Hepatocyte (in vitro differentiated cells): ENCODE results near the gene SPAG16. TPM values are rescaled to one million over a fixed set of nuclear protein-coding genes. Genes with fewer than 3 reads are reported as not detected.

Experiments used
- DNase-seq: peaks from one replicate; pipeline ENCODE4 v3.0.0-alpha.2; 2016; ENCODE audit warnings: low spot score
- H2AFZ ChIP-seq: fragments of 200-600 bp; sonication (generic); 2 replicates; pipeline ENCODE4 v1.6.0; 2016; ENCODE audit warnings: antibody characterized with exemption, mild to moderate bottlenecking
- H3K27ac ChIP-seq: fragments of 200-600 bp; sonication (generic); 2 replicates; pipeline ENCODE4 v1.5.1; 2016; ENCODE audit warnings: mild to moderate bottlenecking
- H3K27me3 ChIP-seq: fragments of 200-600 bp; sonication (generic); 2 replicates; pipeline ENCODE4 v1.6.1; 2016
- H3K36me3 ChIP-seq: fragments of 200-600 bp; sonication (generic); replicated peaks from 2 replicates; pipeline ENCODE4 v1.5.1; 2016; ENCODE audit warnings: low read depth; ENCODE audit not compliant: insufficient read depth
- H3K4me1 ChIP-seq: fragments of 200-600 bp; sonication (generic); 2 replicates; pipeline ENCODE4 v1.5.1; 2016; ENCODE audit warnings: mild to moderate bottlenecking, moderate library complexity; ENCODE audit not compliant: insufficient read depth
- H3K4me2 ChIP-seq: fragments of 200-600 bp; sonication (generic); 2 replicates; pipeline ENCODE4 v1.6.0; 2016
- H3K4me3 ChIP-seq: fragments of 200-600 bp; sonication (generic); 2 replicates; pipeline ENCODE4 v1.5.1; 2016; ENCODE audit warnings: mild to moderate bottlenecking
- H3K79me2 ChIP-seq: fragments of 200-600 bp; sonication (generic); 2 replicates; pipeline ENCODE4 v1.6.0; 2017; ENCODE audit warnings: mild to moderate bottlenecking
- H3K9me2 ChIP-seq: fragments of 200-600 bp; sonication (generic); replicated peaks from 2 replicates; pipeline ENCODE4 v1.6.0; 2017; ENCODE audit warnings: mild to moderate bottlenecking; ENCODE audit not compliant: insufficient read depth
- H3K9me3 ChIP-seq: fragments of 200-600 bp; sonication (generic); 2 replicates; pipeline ENCODE4 v1.5.1; 2016; ENCODE audit warnings: low read depth, mild to moderate bottlenecking
- H4K20me1 ChIP-seq: fragments of 200-600 bp; sonication (generic); 2 replicates; pipeline ENCODE4 v1.6.0; 2016; ENCODE audit warnings: mild to moderate bottlenecking; ENCODE audit not compliant: insufficient read depth, poor library complexity, severe bottlenecking
- CTCF ChIP-seq: fragments of 200-600 bp; sonication (generic); IDR thresholded peaks from 2 replicates; pipeline ENCODE4 v1.5.1; 2016; ENCODE audit warnings: antibody characterized with exemption, mild to moderate bottlenecking; ENCODE audit not compliant: poor library complexity
- EZH2 ChIP-seq: fragments of 200-600 bp; sonication (generic); IDR thresholded peaks from 2 replicates; pipeline ENCODE4 v1.6.1; 2016; ENCODE audit warnings: antibody characterized with exemption, mild to moderate bottlenecking, borderline replicate concordance
- EZH2phosphoT487 ChIP-seq: fragments of 200-600 bp; sonication (generic); IDR thresholded peaks from one replicate; pipeline ENCODE4 v1.6.1; 2018; ENCODE audit warnings: antibody characterized with exemption, mild to moderate bottlenecking, low read depth, moderate library complexity; ENCODE audit not compliant: unreplicated experiment, severe bottlenecking
- WGBS: methylation state at CpG from one replicate; pipeline ENCODE4 v1.1.6; 2016; ENCODE audit warnings: low lambda C conversion rate; ENCODE audit errors: missing lambda C conversion rate; 5-methylcytosine and 5-hydroxymethylcytosine counted together
- polyA plus RNA-seq: library from polyadenylated mRNA; unstranded; fragments of >200 nt; fragmentation: Nextera tagmentation; extraction: Ambion mirVana; gene quantifications from 2 replicates; pipeline ENCODE4 v1.2.1, GENCODE V29; 2016
- total RNA-seq: library from RNA; depleted of rRNA; stranded (reverse); fragments of >200 nt; gene quantifications from 2 replicates; pipeline ENCODE4 v1.2.3, GENCODE V29; 2014

The SPAG16 gene
- total and polyA plus RNA-seq, 2 experiments from 2014 or later = 52.1 to 56.9 TPM

DNA sequence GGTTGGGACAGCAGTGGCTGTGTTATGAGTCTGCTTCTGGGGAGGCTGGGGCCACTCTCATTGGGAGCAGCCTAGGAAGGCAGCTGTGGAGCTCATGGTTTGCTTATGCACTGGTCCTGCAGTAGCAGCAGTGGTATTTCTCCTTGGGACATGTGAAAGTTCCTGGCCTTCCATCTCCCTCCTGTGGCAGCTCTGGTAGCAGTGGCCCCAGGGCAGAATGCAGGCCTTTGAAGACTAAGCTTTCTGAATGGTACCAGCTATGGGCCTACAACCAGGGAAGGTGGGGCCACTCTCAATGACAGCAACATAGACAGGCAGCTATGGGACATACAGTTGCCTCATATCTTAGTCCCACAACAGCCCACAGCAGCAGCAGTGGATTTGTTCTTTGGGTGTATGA is 1009.3 kb downstream of the SPAG16 start:
- DNase-seq = no peak
- no peak overlapping the region for H3K4me2 ChIP-seq
- H3K36me3 ChIP-seq = no peaks in the 10 kb centered on the region
- H2AFZ ChIP-seq = no peak overlapping the region
- no peaks in the 10 kb centered on the region for H3K9me3 ChIP-seq
- no peaks in the 10 kb centered on the region for H3K4me1 ChIP-seq
- H4K20me1 ChIP-seq = no peaks in the 10 kb centered on the region
- H3K79me2 ChIP-seq = no peaks in the 10 kb centered on the region
- H3K27ac ChIP-seq = no peak overlapping the region
- no peak for TF ChIP-seq EZH2phosphoT487
- TF ChIP-seq EZH2 = no peak
- TF ChIP-seq CTCF = no peak
- H3K4me3 ChIP-seq = no peak overlapping the region
- no peaks in the 10 kb centered on the region for H3K9me2 ChIP-seq
- H3K27me3 ChIP-seq = no peaks in the 10 kb centered on the region

GRCh38 chr2:214294426-214294825 is 1010.2 kb downstream of the SPAG16 start:
- Histone ChIP-seq H3K4me3 (no peak overlapping the region), H3K4me2 (no peak overlapping the region), H3K9me3 (no peaks in the 10 kb centered on the region), H3K4me1 (no peaks in the 10 kb centered on the region), H3K9me2 (no peaks in the 10 kb centered on the region), H3K27ac (no peak overlapping the region), H3K27me3 (no peaks in the 10 kb centered on the region), H3K36me3 (no peaks in the 10 kb centered on the region), H4K20me1 (no peaks in the 10 kb centered on the region), H2AFZ (no peak overlapping the region), H3K79me2 (no peaks in the 10 kb centered on the region)
- no peak for DNase-seq
- no peak for TF ChIP-seq EZH2
- TF ChIP-seq EZH2phosphoT487 = no peak
- TF ChIP-seq CTCF = no peak

DNA sequence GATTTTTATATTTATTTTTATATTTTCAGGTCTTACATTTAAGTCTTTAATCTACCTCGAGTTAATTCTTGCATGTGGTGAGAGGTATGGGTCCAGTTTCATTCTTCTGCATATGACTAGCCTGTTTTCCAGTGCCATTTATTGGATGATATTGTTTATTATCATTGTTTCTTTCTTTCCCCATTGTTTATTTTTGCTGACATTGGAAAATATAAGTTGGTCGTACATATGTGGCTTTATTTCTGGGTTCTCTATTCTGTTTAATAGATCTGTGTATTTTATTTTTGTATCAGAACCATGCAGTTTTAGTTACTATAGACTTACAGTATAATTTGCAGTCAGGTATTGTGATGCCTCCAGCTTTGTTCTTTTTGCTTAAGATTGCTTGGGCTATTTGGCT is 1013.2 kb downstream of the SPAG16 start:
- WGBS = 85% methylated on average over 2 of the region's 2 CpGs
- Histone ChIP-seq H3K9me3 (no peaks in the 10 kb centered on the region), H3K4me3 (no peak overlapping the region), H4K20me1 (no peaks in the 10 kb centered on the region), H2AFZ (no peak overlapping the region), H3K27me3 (no peaks in the 10 kb centered on the region), H3K27ac (no peak overlapping the region), H3K79me2 (no peaks in the 10 kb centered on the region), H3K4me1 (no peaks in the 10 kb centered on the region), H3K36me3 (no peaks in the 10 kb centered on the region), H3K4me2 (no peak overlapping the region), H3K9me2 (no peaks in the 10 kb centered on the region)
- TF ChIP-seq CTCF (no peak), EZH2phosphoT487 (no peak), EZH2 (no peak)
- DNase-seq = no peak

- Histone ChIP-seq H3K4me2 (no peak overlapping the region), H3K27ac (no peak overlapping the region), H3K79me2 (no peaks in the 10 kb centered on the region), H3K36me3 (no peaks in the 10 kb centered on the region), H3K9me3 (no peaks in the 10 kb centered on the region), H4K20me1 (no peaks in the 10 kb centered on the region), H2AFZ (no peak overlapping the region), H3K9me2 (no peaks in the 10 kb centered on the region), H3K27me3 (no peaks in the 10 kb centered on the region), H3K4me1 (no peaks in the 10 kb centered on the region), H3K4me3 (no peak overlapping the region)
- no peak for DNase-seq
- TF ChIP-seq CTCF = peak; percentile 25
- TF ChIP-seq EZH2 = no peak
- TF ChIP-seq EZH2phosphoT487 = no peak
Observed at GRCh38 chr2:214310319-214310718, 1026.1 kb downstream of the SPAG16 start.
